B cell (primary cell): ENCODE measurements around the gene AMBRA1.

Experiments
- CTCF ChIP-seq: fragments of 200-600 bp; IDR thresholded peaks from one replicate; pipeline ENCODE4 v1.8.0; 2022; ENCODE audit warnings: antibody characterized with exemption, mild to moderate bottlenecking
- EZH2 ChIP-seq: IDR thresholded peaks from 2 replicates; pipeline ENCODE4 v1.6.1; 2012; ENCODE audit warnings: borderline replicate concordance, low read depth, mild to moderate bottlenecking, moderate library complexity, low read length; ENCODE audit not compliant: insufficient read depth, poor library complexity, severe bottlenecking

GRCh38 chr11:46404476-46405017 lies 189.3 kb downstream of the AMBRA1 start:
- no peak for TF ChIP-seq CTCF
- TF ChIP-seq EZH2, result no peak
